HCT116 (cell line): Measurements from ENCODE around the gene SLC6A19. TPM values are rescaled to one million over a fixed set of nuclear protein-coding genes. Genes with fewer than 3 reads are reported as not detected.

Source experiments
- ATAC-seq: fragments of 200-7000 bp; cut with Tn5 transposase; 2 replicates; pipeline ENCODE4 v1.9.1; 2020; ENCODE audit warnings: mild to moderate bottlenecking, moderate library complexity
- BruUV-seq: library from RNA; stranded (reverse); fragments of 400-500 nt; replicated peaks from 2 replicates; lab custom pipeline; 2021; lab: Mats Ljungman, UMichigan
- CTCF ChIA-PET: fragments of 300-600 bp; sonication (Branson Sonifier 250); formaldehyde crosslinking; loops from one replicate; lab custom pipeline; 2021; ENCODE audit warnings: antibody characterized with exemption; lab: Charles Lee
- POLR2A ChIA-PET: fragments of 300-600, 350-600 bp; sonication (Branson Sonifier 250); formaldehyde crosslinking; loops from one replicate; lab custom pipeline; 2021; ENCODE audit warnings: antibody characterized with exemption; lab: Charles Lee
- RAD21 ChIA-PET, 2 experiments: fragments of 300-600 bp; sonication (Branson Sonifier 250); formaldehyde crosslinking; loops; one replicate each; lab custom pipeline; 2023; ENCODE audit warnings: low total read pairs in 2 of 2; ENCODE audit not compliant: uncharacterized antibody in 2 of 2, unreplicated experiment in 2 of 2, low non-redundant PET in 1 of 2; lab: Charles Lee
- DNase-seq: peaks from one replicate; pipeline ENCODE4 v3.0.0-alpha.2; 2010; ENCODE audit warnings: low read depth, low spot score
- H2AFZ ChIP-seq: fragments of 200-600 bp; shearing (Covaris generic), sonication (generic); 2 replicates; pipeline ENCODE4 v1.6.1; 2017; ENCODE audit warnings: low read depth, mixed run types, mixed read lengths, antibody characterized with exemption, low read length; ENCODE audit not compliant: poor library complexity, severe bottlenecking
- H3K27ac ChIP-seq: 2 replicates; pipeline ENCODE4 v1.5.1; 2012; ENCODE audit warnings: low read depth, low read length
- H3K27me3 ChIP-seq: fragments of 200-600 bp; sonication (generic); 2 replicates; pipeline ENCODE4 v1.6.1; 2016; ENCODE audit warnings: mixed run types, low read length, mixed read lengths; ENCODE audit not compliant: insufficient read depth
- H3K36me3 ChIP-seq, 2 experiments: fragments of 200-500 bp in 1 of 2; fragments of 200-600 bp in 1 of 2; sonication (Bioruptor generic) in 1 of 2; sonication (generic) in 1 of 2; 2 replicates each; pipeline versions ENCODE4 v1.5.1 to v1.6.1; 2014 to 2016; ENCODE audit warnings: low read length in 2 of 2, inconsistent platforms in 1 of 2, mixed read lengths in 1 of 2, mixed run types in 1 of 2; ENCODE audit not compliant: insufficient read depth in 2 of 2, control insufficient read depth in 1 of 2
- H3K4me1 ChIP-seq, 2 experiments: fragments of 200-600 bp in 1 of 2; sonication (generic) in 1 of 2; 2 replicates each; pipeline versions ENCODE4 v1.5.1 to v1.6.1; 2012 to 2017; ENCODE audit warnings: low read length in 2 of 2, inconsistent platforms in 1 of 2, mild to moderate bottlenecking in 1 of 2, mixed read lengths in 1 of 2, mixed run types in 1 of 2, moderate library complexity in 1 of 2; ENCODE audit not compliant: insufficient read depth in 2 of 2, control insufficient read depth in 1 of 2
- H3K4me2 ChIP-seq: fragments of 200-600 bp; sonication (generic); 2 replicates; pipeline ENCODE4 v1.6.1; 2017; ENCODE audit warnings: mixed run types, low read length, mixed read lengths
- H3K4me3 ChIP-seq, 2 experiments: fragments of 200-600 bp in 1 of 2; sonication (generic) in 1 of 2; replicated peaks in 1 of 2; 2 replicates each; pipeline ENCODE4 v1.5.1; 2011 to 2016; ENCODE audit warnings: low read length in 2 of 2, control low read depth in 1 of 2, low read depth in 1 of 2, mild to moderate bottlenecking in 1 of 2, mixed read lengths in 1 of 2, mixed run types in 1 of 2
- H3K79me2 ChIP-seq: fragments of 200-600 bp; sonication (generic); 2 replicates; pipeline ENCODE4 v1.6.1; 2017; ENCODE audit warnings: mild to moderate bottlenecking, mixed run types, low read length, moderate library complexity, mixed read lengths; ENCODE audit not compliant: insufficient read depth
- H3K9ac ChIP-seq: fragments of 200-600 bp; sonication (generic); 2 replicates; pipeline ENCODE4 v1.6.1; 2016; ENCODE audit warnings: low read length, mixed read lengths
- H3K9me2 ChIP-seq: fragments of 200-600 bp; sonication (generic), shearing (Covaris generic); 2 replicates; pipeline ENCODE4 v1.6.1; 2017; ENCODE audit warnings: mixed run types, mild to moderate bottlenecking, moderate library complexity; ENCODE audit not compliant: insufficient read depth
- H3K9me3 ChIP-seq, 2 experiments: fragments of 200-500 bp in 1 of 2; fragments of 200-600 bp in 1 of 2; sonication (Bioruptor generic) in 1 of 2; sonication (generic) in 1 of 2; 2 replicates each; pipeline ENCODE4 v1.6.1; 2014 to 2017; ENCODE audit warnings: low read length in 2 of 2, mixed read lengths in 2 of 2, inconsistent platforms in 1 of 2, low read depth in 1 of 2, mild to moderate bottlenecking in 1 of 2, mixed run types in 1 of 2, moderate library complexity in 1 of 2; ENCODE audit not compliant: control insufficient read depth in 1 of 2, insufficient read depth in 1 of 2
- H4K20me1 ChIP-seq: fragments of 200-600 bp; sonication (generic), shearing (Covaris generic); 2 replicates; pipeline ENCODE4 v1.6.1; 2017; ENCODE audit warnings: mixed run types, mild to moderate bottlenecking, moderate library complexity; ENCODE audit not compliant: insufficient read depth
- CBX3 ChIP-seq: IDR thresholded peaks from 2 replicates; pipeline ENCODE4 v1.6.1; 2012; ENCODE audit warnings: low read depth
- CEBPB ChIP-seq: IDR thresholded peaks from 2 replicates; pipeline ENCODE4 v1.6.1; 2012; ENCODE audit warnings: low read depth
- ELF1 ChIP-seq: IDR thresholded peaks from 2 replicates; pipeline ENCODE4 v1.6.1; 2012; ENCODE audit warnings: low read depth, borderline replicate concordance
- EZH2 ChIP-seq: fragments of 200-600 bp; sonication (generic); IDR thresholded peaks from 2 replicates; pipeline ENCODE4 v1.6.1; 2017; ENCODE audit warnings: antibody characterized with exemption, mixed run types
- FOSL1 ChIP-seq: IDR thresholded peaks from 2 replicates; pipeline ENCODE4 v1.6.1; 2012; ENCODE audit warnings: low read depth
- MAX ChIP-seq: IDR thresholded peaks from 2 replicates; pipeline ENCODE4 v1.6.1; 2012
- POLR2AphosphoS5 ChIP-seq: IDR thresholded peaks from 2 replicates; pipeline ENCODE4 v1.6.1; 2011; ENCODE audit warnings: mild to moderate bottlenecking, low read depth, low read length, moderate library complexity
- RAD21 ChIP-seq: IDR thresholded peaks from 2 replicates; pipeline ENCODE4 v1.6.1; 2012; ENCODE audit warnings: low read depth, mild to moderate bottlenecking
- REST ChIP-seq: IDR thresholded peaks from 2 replicates; pipeline ENCODE4 v1.6.1; 2012; ENCODE audit warnings: low read depth
- SIN3A ChIP-seq: IDR thresholded peaks from 2 replicates; pipeline ENCODE4 v1.6.1; 2012; ENCODE audit warnings: low read depth
- ZBTB33 ChIP-seq: IDR thresholded peaks from 2 replicates; pipeline ENCODE4 v1.6.1; 2011; ENCODE audit warnings: mild to moderate bottlenecking, low read length, moderate library complexity; ENCODE audit not compliant: insufficient replicate concordance; ENCODE audit errors: extremely low read depth
- ZNF274 ChIP-seq: fragments of 200-500 bp; sonication (Bioruptor generic); IDR thresholded peaks from 2 replicates; pipeline ENCODE4 v1.6.1; 2014; ENCODE audit warnings: mild to moderate bottlenecking, low read depth, low read length, inconsistent platforms
- intact Hi-C: fragments of 100-400 bp; cut with micrococcal nuclease; formaldehyde crosslinking; loops from 2 replicates; pipeline ENCODE4 v1.10.0; 2022
- total RNA-seq: library from RNA; stranded (reverse); gene quantifications from one replicate; pipeline ENCODE4 v1.2.1, GENCODE V29; 2021; ENCODE audit not compliant: unreplicated experiment
- TF ChIP-seq, protein P1 (sequence below): IDR thresholded peaks from 2 replicates; pipeline ENCODE4 v1.6.1; 2012

The SLC6A19 gene
- total RNA-seq, 1 experiment from 2014 or later: not detected

- H3K27ac ChIP-seq: no peak overlapping the region
- no peaks in the 10 kb centered on the region for H3K36me3 ChIP-seq
- ATAC-seq: no peak
- no peaks in the 10 kb centered on the region for H3K79me2 ChIP-seq
- H4K20me1 ChIP-seq: no peaks in the 10 kb centered on the region
- DNase-seq: no peak
- no peaks in the 10 kb centered on the region for H3K27me3 ChIP-seq
- intact Hi-C loops: no loop called here
- H2AFZ ChIP-seq: no peak overlapping the region
- ChIA-PET RAD21 (no interaction called here), POLR2A (no interaction called here), CTCF (no interaction called here)
- H3K9me3 ChIP-seq: no peaks in the 10 kb centered on the region
- no peaks in the 10 kb centered on the region for H3K9me2 ChIP-seq
- H3K9ac ChIP-seq: no peak overlapping the region
- H3K4me1 ChIP-seq: no peaks in the 10 kb centered on the region
- no TSS peak for BruUV-seq
- H3K4me3 ChIP-seq: no peak overlapping the region
- no peak overlapping the region for H3K4me2 ChIP-seq
- TF ChIP-seq MAX: no peak
- TF ChIP-seq CBX3: no peak
- TF ChIP-seq POLR2AphosphoS5: no peak
- no peak for TF ChIP-seq ELF1
- TF ChIP-seq SIN3A: no peak
Observed at GRCh38 chr5:1187234-1187949, 14.0 kb upstream of the SLC6A19 start.

- DNase-seq (no peak), ATAC-seq (no peak)
- no peaks in the 10 kb centered on the region for H3K4me1 ChIP-seq
- no peak overlapping the region for H3K27ac ChIP-seq
- no peaks in the 10 kb centered on the region for H3K9me3 ChIP-seq
- CTCF ChIA-PET: no interaction called here
- no peak overlapping the region for H3K4me2 ChIP-seq
- no peaks in the 10 kb centered on the region for H3K79me2 ChIP-seq
- H4K20me1 ChIP-seq: no peaks in the 10 kb centered on the region
- H3K4me3 ChIP-seq: no peak overlapping the region
- POLR2A ChIA-PET: no interaction called here
- H3K27me3 ChIP-seq: no peaks in the 10 kb centered on the region
- RAD21 ChIA-PET: no interaction called here
- BruUV-seq: no TSS peak
- intact Hi-C loops: no loop called here
- no peaks in the 10 kb centered on the region for H3K9me2 ChIP-seq
- no peak overlapping the region for H2AFZ ChIP-seq
- H3K36me3 ChIP-seq: no peaks in the 10 kb centered on the region
- H3K9ac ChIP-seq: no peak overlapping the region
- TF ChIP-seq SIN3A (no peak), MAX (no peak), FOSL1 (no peak), ZBTB33 (no peak), EZH2 (no peak), ZNF274 (no peak), RAD21 (no peak), ELF1 (no peak), CBX3 (no peak), CEBPB (no peak), REST (no peak)
- TF ChIP-seq, protein P1, sequence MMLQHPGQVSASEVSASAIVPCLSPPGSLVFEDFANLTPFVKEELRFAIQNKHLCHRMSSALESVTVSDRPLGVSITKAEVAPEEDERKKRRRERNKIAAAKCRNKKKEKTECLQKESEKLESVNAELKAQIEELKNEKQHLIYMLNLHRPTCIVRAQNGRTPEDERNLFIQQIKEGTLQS: no peak
Observed at GRCh38 chr5:1187950-1188334, 13.5 kb upstream of the SLC6A19 start.
